NK-92 (cell line): ENCODE results near the gene MBD3L2B.
"Not testable (repeated sequence)": the region's sequence is repeated elsewhere in the genome, so short reads cannot be mapped to it uniquely, and the experiment has no call there.

Source experiments
- DNase-seq: peaks from one replicate; lab custom pipeline; 2025; ENCODE audit not compliant: unreplicated experiment; lab: John Stamatoyannopoulos, UW

MBD3L2B gene

GRCh38 chr19:7021331-7021730 lies at the start of gene MBD3L2B:
TSS of gene MBD3L2B (minus strand) at chr19:7021431. CDS start at chr19:7021397, 34 bp downstream.
- DNase-seq, result not testable (repeated sequence)

- DNase-seq, result no peak
These were observed 48.6 kb upstream of the MBD3L2B start for GRCh38 chr19:7069904-7070226.

- peak; percentile 91 for DNase-seq
These were observed 48.0 kb upstream of the MBD3L2B start, which contains the start of gene ZNF557 for GRCh38 chr19:7069042-7069903. TSS of gene ZNF557 (plus strand) at chr19:7069703. CDS start at chr19:7075075, 5,372 bp downstream.

- no peak for DNase-seq
These were observed 47.4 kb upstream of the MBD3L2B start for GRCh38 chr19:7068599-7068998.

GRCh38 chr19:7067716-7068115 lies 46.5 kb upstream of the MBD3L2B start:
- DNase-seq, result no peak

- not testable (repeated sequence) for DNase-seq
These were observed 45.9 kb upstream of the MBD3L2B start for GRCh38 chr19:7067122-7067521.

GRCh38 chr19:7063764-7064418 lies 42.7 kb upstream of the MBD3L2B start:
- no peak for DNase-seq

GRCh38 chr19:7063339-7063738 lies 42.1 kb upstream of the MBD3L2B start:
- DNase-seq, result no peak

- not testable (repeated sequence) for DNase-seq
These were observed 38.7 kb upstream of the MBD3L2B start for GRCh38 chr19:7059977-7060376.

GRCh38 chr19:7058576-7058975 lies 37.3 kb upstream of the MBD3L2B start, which contains the start of gene MBD3L3:
TSS of gene MBD3L3 (minus strand) at chr19:7058676. CDS start at chr19:7058605, 71 bp downstream.
- DNase-seq, result not testable (repeated sequence)

- not testable (repeated sequence) for DNase-seq
These were observed 35.1 kb upstream of the MBD3L2B start for GRCh38 chr19:7056371-7056770.

- DNase-seq, result not testable (repeated sequence)
These were observed 34.4 kb upstream of the MBD3L2B start for GRCh38 chr19:7055679-7056078.

GRCh38 chr19:7054635-7055368 lies 33.6 kb upstream of the MBD3L2B start:
- DNase-seq, result not testable (repeated sequence)

- not testable (repeated sequence) for DNase-seq
These were observed 31.7 kb upstream of the MBD3L2B start for GRCh38 chr19:7052896-7053295.

- DNase-seq, result not testable (repeated sequence)
These were observed 30.2 kb upstream of the MBD3L2B start for GRCh38 chr19:7051421-7051820.

GRCh38 chr19:7049021-7049420 lies 27.8 kb upstream of the MBD3L2B start, which contains the start of gene MBD3L2:
TSS of gene MBD3L2 (plus strand) at chr19:7049321. CDS start at chr19:7049374, 53 bp downstream.
- not testable (repeated sequence) for DNase-seq

GRCh38 chr19:7041563-7041962 lies 20.3 kb upstream of the MBD3L2B start:
- DNase-seq, result not testable (repeated sequence)

GRCh38 chr19:7040079-7040478 lies 18.8 kb upstream of the MBD3L2B start, which contains the start of gene MBD3L4:
TSS of gene MBD3L4 (minus strand) at chr19:7040179. CDS start at chr19:7040144, 35 bp downstream.
- DNase-seq, result not testable (repeated sequence)

GRCh38 chr19:7030278-7030677 lies 9.0 kb upstream of the MBD3L2B start, which contains the start of gene MBD3L5:
TSS of gene MBD3L5 (plus strand) at chr19:7030578. CDS start at chr19:7030612, 34 bp downstream.
- not testable (repeated sequence) for DNase-seq

GRCh38 chr19:7028790-7029189 lies 7.6 kb upstream of the MBD3L2B start:
- DNase-seq, result not testable (repeated sequence)

GRCh38 chr19:7018828-7019227 lies 2.4 kb downstream of the MBD3L2B start:
- DNase-seq, result no peak
